NCI-H82 treated with DMSO at 0.1 percent for 48 hours (cell line): Measurements from ENCODE around the gene RYK.
A peak's percentile ranks its signal among the peaks of the same experiment; 100 is the strongest.

Source experiments
- DNase-seq: peaks from one replicate; lab custom pipeline; 2025; ENCODE audit not compliant: unreplicated experiment; lab: John Stamatoyannopoulos, UW

The RYK gene

GRCh38 chr3:134258761-134259347 lies 8.2 kb upstream of the RYK start:
- no peak for DNase-seq

GRCh38 chr3:134255404-134255803 lies 4.7 kb upstream of the RYK start:
- no peak for DNase-seq

- DNase-seq = no peak
These were observed 3.0 kb upstream of the RYK start for GRCh38 chr3:134253475-134254226.

DNA sequence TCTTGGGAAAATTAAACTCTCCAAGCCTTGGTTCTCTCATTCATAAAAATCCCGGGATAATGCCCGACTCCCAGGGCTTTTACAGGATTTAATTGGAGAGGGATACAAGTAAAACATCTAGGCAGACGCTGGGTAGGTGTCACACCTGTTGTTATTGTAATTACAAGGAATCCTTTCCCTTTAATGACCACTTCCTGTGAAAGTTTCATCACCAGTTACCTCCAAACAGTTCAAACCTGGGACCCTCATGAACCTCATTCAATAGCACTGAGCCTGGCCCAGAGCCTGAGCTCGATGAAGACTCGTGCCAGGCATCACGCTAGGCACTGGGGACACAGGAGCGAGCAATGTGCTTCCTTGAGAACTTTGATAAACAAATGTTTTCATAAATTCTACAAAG lies 2.1 kb upstream of the RYK start:
- no peak for DNase-seq

GRCh38 chr3:134251731-134252391 lies 1.2 kb upstream of the RYK start:
- DNase-seq = no peak

- no peak for DNase-seq
These were observed 533 bp downstream of the RYK start for GRCh38 chr3:134249935-134250716.

- DNase-seq = no peak
These were observed 1.3 kb downstream of the RYK start for GRCh38 chr3:134249296-134249841.

- no peak for DNase-seq
These were observed 5.7 kb downstream of the RYK start for GRCh38 chr3:134244921-134245320.

- DNase-seq = no peak
These were observed 7.7 kb downstream of the RYK start for GRCh38 chr3:134242649-134243617.

- DNase-seq = no peak
These were observed 11.1 kb downstream of the RYK start for GRCh38 chr3:134239538-134239937.

- DNase-seq = no peak
These were observed 13.1 kb downstream of the RYK start for GRCh38 chr3:134237454-134238145.

- DNase-seq = no peak
These were observed 14.0 kb downstream of the RYK start for GRCh38 chr3:134236505-134237170.

DNA sequence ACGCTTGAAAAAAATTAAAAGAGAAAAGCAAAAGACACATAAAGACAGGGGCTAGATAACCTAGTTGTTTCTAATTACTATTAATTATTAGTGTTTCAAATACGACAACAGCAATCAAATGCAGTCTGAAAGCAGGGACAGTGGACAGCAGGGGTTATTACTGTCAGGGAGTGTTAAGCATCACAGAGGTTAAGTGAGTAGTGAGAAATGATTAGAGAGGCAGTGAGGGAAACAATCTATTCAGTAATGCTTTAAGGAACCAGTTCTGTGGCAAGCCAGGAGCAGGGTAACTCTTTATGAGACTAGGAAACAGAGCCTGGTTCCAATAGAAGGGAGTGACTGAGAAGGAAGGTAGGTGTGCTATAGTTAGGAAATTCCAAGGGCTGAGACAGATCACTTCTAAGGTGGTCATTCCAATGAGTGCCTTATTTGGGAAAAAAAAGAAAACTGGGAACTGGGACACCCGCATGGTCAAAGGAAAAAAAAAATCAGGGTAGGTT lies 15.0 kb downstream of the RYK start:
- no peak for DNase-seq

- DNase-seq = no peak
These were observed 17.7 kb downstream of the RYK start for GRCh38 chr3:134232951-134233350.

- peak; percentile 78 for DNase-seq
These were observed 18.5 kb downstream of the RYK start for GRCh38 chr3:134232151-134232550.

DNA sequence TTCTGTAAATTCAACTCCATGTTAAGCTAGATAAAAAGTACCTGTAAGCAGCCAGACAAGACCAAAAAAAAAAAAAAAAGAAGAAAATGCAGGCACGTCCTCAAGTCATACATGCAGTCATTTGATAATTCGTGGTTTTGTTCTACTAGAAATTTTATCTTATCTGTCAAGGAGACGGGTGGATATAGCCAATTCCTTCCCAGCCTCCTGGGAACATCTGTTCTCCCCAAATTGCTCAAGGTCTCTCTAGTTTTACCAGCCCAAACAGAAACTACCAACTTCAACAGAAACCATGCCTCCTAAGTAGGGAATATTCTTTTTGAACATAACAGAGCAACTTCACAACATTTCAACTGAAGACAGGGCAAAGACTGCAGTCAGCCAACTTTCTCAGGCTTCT lies 19.5 kb downstream of the RYK start:
- no peak for DNase-seq

GRCh38 chr3:134229038-134229437 lies 21.6 kb downstream of the RYK start:
- no peak for DNase-seq

- no peak for DNase-seq
These were observed 22.2 kb downstream of the RYK start for GRCh38 chr3:134228479-134228878.

DNA sequence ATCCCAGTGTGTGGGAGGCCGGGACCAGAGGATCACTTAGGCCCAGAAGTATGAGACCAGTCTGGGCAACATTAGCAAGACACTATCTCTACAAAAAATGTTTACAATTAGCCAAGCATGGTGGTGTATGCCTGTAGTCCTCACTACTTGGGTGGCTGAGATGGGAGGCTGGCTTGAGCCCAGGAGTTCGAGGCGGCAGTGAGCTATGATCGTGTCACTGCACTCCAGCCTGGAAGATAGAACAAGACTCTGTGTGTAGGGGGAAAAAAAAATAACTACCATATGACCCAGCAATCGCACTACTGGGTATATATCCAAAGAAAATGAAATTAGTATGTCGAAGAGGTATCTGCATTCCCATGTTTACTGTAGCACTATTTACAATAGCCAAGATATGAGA lies 22.6 kb downstream of the RYK start:
- DNase-seq = no peak
